IMR-90 (cell line): ENCODE measurements around the gene BCAS3. TPM values are rescaled to one million over a fixed set of nuclear protein-coding genes. Genes with fewer than 3 reads are reported as not detected.

Experiments
- ATAC-seq: fragments of 200-7000 bp; cut with Tn5 transposase; 2 replicates; pipeline ENCODE4 v1.9.1; 2020; ENCODE audit warnings: low read depth, mild to moderate bottlenecking, moderate library complexity
- BruUV-seq: library from RNA; stranded (reverse); fragments of 400-500 nt; replicated peaks from 2 replicates; lab custom pipeline; 2021; lab: Mats Ljungman, UMichigan
- CTCF ChIA-PET: fragments of 300-600 bp; formaldehyde crosslinking; extraction: SDS; loops from one replicate; lab custom pipeline; 2021; ENCODE audit warnings: antibody characterized with exemption; lab: Yijun Ruan, JAX
- POLR2A ChIA-PET: fragments of 300-600 bp; sonication (Branson Sonifier 250); formaldehyde crosslinking; loops from one replicate; lab custom pipeline; 2022; ENCODE audit warnings: antibody characterized with exemption; ENCODE audit not compliant: unreplicated experiment; lab: Charles Lee
- DNase-seq: peaks from one replicate; pipeline ENCODE4 v3.0.0; 2013
- H2AFZ ChIP-seq: replicated peaks from 2 replicates; pipeline ENCODE3; 2013; ENCODE audit warnings: low read length, mild to moderate bottlenecking; ENCODE audit not compliant: poor library complexity
- H2AK5ac ChIP-seq: 2 replicates; pipeline ENCODE4 v1.6.1; 2013; ENCODE audit warnings: low read depth, low read length, inconsistent platforms
- H2AK9ac ChIP-seq: replicated peaks from 2 replicates; pipeline ENCODE3; 2013; ENCODE audit warnings: mild to moderate bottlenecking, low read depth, low read length, moderate library complexity; ENCODE audit not compliant: poor library complexity
- H2BK120ac ChIP-seq: 2 replicates; pipeline ENCODE4 v1.6.1; 2013; ENCODE audit warnings: low read depth, low read length, inconsistent platforms
- H2BK15ac ChIP-seq: 3 replicates; pipeline ENCODE4 v1.6.1; 2013; ENCODE audit warnings: low read depth, low read length, inconsistent platforms
- H2BK20ac ChIP-seq: 2 replicates; pipeline ENCODE4 v1.6.1; 2013; ENCODE audit warnings: low read depth, mild to moderate bottlenecking, inconsistent platforms, low read length, moderate library complexity
- H2BK5ac ChIP-seq: 2 replicates; pipeline ENCODE4 v1.6.1; 2013; ENCODE audit warnings: mild to moderate bottlenecking, low read depth, low read length, inconsistent platforms; ENCODE audit not compliant: poor library complexity, severe bottlenecking
- H3K14ac ChIP-seq: replicated peaks from 2 replicates; pipeline ENCODE4 v1.6.1; 2013; ENCODE audit warnings: low read depth, low read length, inconsistent platforms
- H3K18ac ChIP-seq: 2 replicates; pipeline ENCODE4 v1.6.1; 2013; ENCODE audit warnings: low read depth, low read length, control low read depth
- H3K23ac ChIP-seq: 2 replicates; pipeline ENCODE4 v1.6.1; 2013; ENCODE audit warnings: low read depth, low read length, inconsistent platforms
- H3K27ac ChIP-seq: 2 replicates; pipeline ENCODE4 v1.5.1; 2013; ENCODE audit warnings: mild to moderate bottlenecking, control low read depth, low read length; ENCODE audit not compliant: insufficient read depth
- H3K27me3 ChIP-seq: 2 replicates; pipeline ENCODE4 v1.6.1; 2013; ENCODE audit warnings: low read length; ENCODE audit not compliant: control insufficient read depth, insufficient read depth
- H3K36me3 ChIP-seq: 2 replicates; pipeline ENCODE4 v1.6.1; 2013; ENCODE audit warnings: low read length, mixed read lengths; ENCODE audit not compliant: control insufficient read depth, insufficient read depth
- H3K4ac ChIP-seq: 2 replicates; pipeline ENCODE4 v1.6.1; 2013; ENCODE audit warnings: low read depth, low read length, inconsistent platforms
- H3K4me1 ChIP-seq: 2 replicates; pipeline ENCODE4 v1.6.1; 2013; ENCODE audit warnings: low read length, mixed read lengths; ENCODE audit not compliant: control insufficient read depth, insufficient read depth
- H3K4me2 ChIP-seq: 2 replicates; pipeline ENCODE4 v1.6.1; 2013; ENCODE audit warnings: low read depth, mild to moderate bottlenecking, control low read depth, low read length, moderate library complexity
- H3K4me3 ChIP-seq: 2 replicates; pipeline ENCODE4 v1.5.1; 2013; ENCODE audit warnings: low read depth, mild to moderate bottlenecking, control low read depth, low read length, moderate library complexity; ENCODE audit not compliant: insufficient read depth
- H3K56ac ChIP-seq: 2 replicates; pipeline ENCODE4 v1.6.1; 2013; ENCODE audit warnings: low read length, inconsistent platforms; ENCODE audit not compliant: insufficient read depth; ENCODE audit errors: extremely low read depth
- H3K79me1 ChIP-seq, 2 experiments: 2 replicates each; pipeline ENCODE4 v1.6.1; 2013; ENCODE audit warnings: low read length in 2 of 2, inconsistent platforms in 1 of 2, low read depth in 1 of 2
- H3K9ac ChIP-seq: 2 replicates; pipeline ENCODE4 v1.6.1; 2013; ENCODE audit warnings: low read depth, low read length, control low read depth
- H3K9me1 ChIP-seq: 2 replicates; pipeline ENCODE4 v1.6.1; 2013; ENCODE audit warnings: low read length, inconsistent platforms; ENCODE audit not compliant: insufficient read depth
- H3K9me3 ChIP-seq: 2 replicates; pipeline ENCODE4 v1.6.1; 2013; ENCODE audit warnings: low read length; ENCODE audit not compliant: control insufficient read depth, insufficient read depth
- H4K20me1 ChIP-seq: 2 replicates; pipeline ENCODE4 v1.6.1; 2013; ENCODE audit warnings: low read length, inconsistent platforms; ENCODE audit not compliant: insufficient read depth
- H4K5ac ChIP-seq: 2 replicates; pipeline ENCODE4 v1.6.1; 2013; ENCODE audit warnings: mild to moderate bottlenecking, low read depth, low read length, control low read depth
- H4K8ac ChIP-seq, 2 experiments: 2 replicates each; pipeline ENCODE4 v1.6.1; 2013; ENCODE audit warnings: low read depth in 2 of 2, low read length in 2 of 2, control low read depth in 1 of 2, inconsistent platforms in 1 of 2
- H4K91ac ChIP-seq: 2 replicates; pipeline ENCODE4 v1.6.1; 2013; ENCODE audit warnings: low read depth, low read length, inconsistent platforms; ENCODE audit not compliant: insufficient read depth
- BHLHE40 ChIP-seq: fragments of 150-350 bp; IDR thresholded peaks from 2 replicates; pipeline ENCODE4 v1.6.1; 2016; ENCODE audit warnings: mild to moderate bottlenecking, low read depth, low read length
- CHD1 ChIP-seq: IDR thresholded peaks from 2 replicates; pipeline ENCODE4 v1.6.1; 2012; ENCODE audit warnings: low read depth, low read length, improper control_type of control experiment
- FOS ChIP-seq: fragments of 150-350 bp; IDR thresholded peaks from 2 replicates; pipeline ENCODE4 v1.6.1; 2016; ENCODE audit warnings: low read depth, low read length
- RAD21 ChIP-seq: IDR thresholded peaks from 2 replicates; pipeline ENCODE4 v1.6.1; 2012; ENCODE audit warnings: low read length, improper control_type of control experiment
- RCOR1 ChIP-seq: IDR thresholded peaks from 2 replicates; pipeline ENCODE4 v1.6.1; 2012; ENCODE audit warnings: mild to moderate bottlenecking, low read length, improper control_type of control experiment; ENCODE audit not compliant: insufficient replicate concordance
- RFX5 ChIP-seq: IDR thresholded peaks from 2 replicates; pipeline ENCODE4 v1.8.0; 2012; ENCODE audit warnings: low read depth, mild to moderate bottlenecking, low read length, moderate library complexity
- dilution Hi-C: fragments of 300-500 bp; cut with HindIII; formaldehyde crosslinking; loops from one replicate; pipeline ENCODE4 v1.14.3; 2018; ENCODE audit warnings: low sequenced_read_pairs; ENCODE audit not compliant: unreplicated experiment
- in situ Hi-C: fragments of 300-500 bp; cut with MboI; formaldehyde crosslinking; loops from 3 replicates; pipeline ENCODE4 v1.14.3; 2019; ENCODE audit warnings: low sequenced_read_pairs, inconsistent platforms, mixed read lengths
- intact Hi-C: fragments of 100-400 bp; cut with micrococcal nuclease; formaldehyde crosslinking; loops from 2 replicates; pipeline ENCODE4 v1.10.0; 2022
- polyA plus RNA-seq, 3 experiments: library from polyadenylated mRNA; depleted of rRNA; stranded (reverse); fragments of >200 nt; gene quantifications; 2 replicates each; pipeline ENCODE4 v1.2.3, GENCODE V29; 2012; ENCODE audit warnings: low replicate concordance in 1 of 3
- total RNA-seq: library from RNA; depleted of rRNA; stranded (reverse); fragments of >200 nt; gene quantifications from 2 replicates; pipeline ENCODE4 v1.2.3, GENCODE V29; 2012
- TF ChIP-seq, protein P1 (sequence below): fragments of 150-350 bp; IDR thresholded peaks from 2 replicates; pipeline ENCODE4 v1.6.1; 2017; ENCODE audit warnings: mild to moderate bottlenecking, antibody characterized with exemption, low read length, low read depth
- TF ChIP-seq, protein P2 (sequence below): conservative IDR thresholded peaks from 2 replicates; pipeline ENCODE4 v1.5.1; 2012; ENCODE audit warnings: mild to moderate bottlenecking, low read depth, low read length, improper control_type of control experiment

BCAS3 gene
- total and polyA plus RNA-seq, 2 of the 4 experiments (the other 2 are of a cell fraction): 6.3 to 27.1 TPM

DNA sequence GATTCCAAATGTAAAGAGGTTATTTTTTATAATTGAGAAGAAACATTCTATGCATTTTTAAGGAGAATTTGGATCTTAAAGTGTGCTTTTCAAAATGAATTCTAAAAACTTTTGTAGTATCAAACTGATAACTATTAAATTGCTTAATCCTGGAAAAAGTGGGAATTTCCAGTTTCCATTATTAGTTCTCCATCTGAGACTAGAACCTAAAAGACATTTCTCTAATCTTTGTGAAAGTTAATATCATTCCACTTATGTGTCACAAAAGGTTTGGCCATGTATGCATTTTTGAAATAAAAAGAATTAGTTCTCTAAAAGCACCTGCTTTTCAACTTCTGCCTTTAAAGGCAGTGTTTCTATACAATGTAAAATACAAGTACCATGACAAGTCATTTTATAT, 155.0 kb downstream of the BCAS3 start:
- no peak overlapping the region for H3K56ac ChIP-seq
- no peak overlapping the region for H2AK9ac ChIP-seq
- no peak overlapping the region for H3K27ac ChIP-seq
- H2BK20ac ChIP-seq: no peak overlapping the region
- POLR2A ChIA-PET: no interaction called here
- no peak overlapping the region for H2BK5ac ChIP-seq
- no TSS peak for BruUV-seq
- no peaks in the 10 kb centered on the region for H3K4me1 ChIP-seq
- dilution Hi-C loops (no loop called here), in situ Hi-C loops (no loop called here), intact Hi-C loops (no loop called here)
- H3K18ac ChIP-seq: no peak overlapping the region
- no peaks in the 10 kb centered on the region for H3K27me3 ChIP-seq
- H3K4ac ChIP-seq: no peak overlapping the region
- H4K20me1 ChIP-seq: no peaks in the 10 kb centered on the region
- H3K9me1 ChIP-seq: no peaks in the 10 kb centered on the region
- H4K8ac ChIP-seq: no peak overlapping the region
- CTCF ChIA-PET: no interaction called here
- H2AK5ac ChIP-seq: no peak overlapping the region
- no peak overlapping the region for H4K91ac ChIP-seq
- no peak overlapping the region for H4K5ac ChIP-seq
- H3K36me3 ChIP-seq: no peaks in the 10 kb centered on the region
- H3K9ac ChIP-seq: no peak overlapping the region
- no peak overlapping the region for H3K4me3 ChIP-seq
- H3K4me2 ChIP-seq: no peak overlapping the region
- DNase-seq (no peak), ATAC-seq (no peak)
- H2BK15ac ChIP-seq: no peak overlapping the region
- H2BK120ac ChIP-seq: no peak overlapping the region
- no peaks in the 10 kb centered on the region for H3K9me3 ChIP-seq
- H2AFZ ChIP-seq: no peak overlapping the region
- no peak overlapping the region for H3K23ac ChIP-seq
- TF ChIP-seq, protein P1, sequence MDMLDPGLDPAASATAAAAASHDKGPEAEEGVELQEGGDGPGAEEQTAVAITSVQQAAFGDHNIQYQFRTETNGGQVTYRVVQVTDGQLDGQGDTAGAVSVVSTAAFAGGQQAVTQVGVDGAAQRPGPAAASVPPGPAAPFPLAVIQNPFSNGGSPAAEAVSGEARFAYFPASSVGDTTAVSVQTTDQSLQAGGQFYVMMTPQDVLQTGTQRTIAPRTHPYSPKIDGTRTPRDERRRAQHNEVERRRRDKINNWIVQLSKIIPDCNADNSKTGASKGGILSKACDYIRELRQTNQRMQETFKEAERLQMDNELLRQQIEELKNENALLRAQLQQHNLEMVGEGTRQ: no peak
- TF ChIP-seq RCOR1 (no peak), BHLHE40 (no peak), RAD21 (no peak), CHD1 (no peak), RFX5 (no peak), FOS (no peak)
- TF ChIP-seq, protein P2, sequence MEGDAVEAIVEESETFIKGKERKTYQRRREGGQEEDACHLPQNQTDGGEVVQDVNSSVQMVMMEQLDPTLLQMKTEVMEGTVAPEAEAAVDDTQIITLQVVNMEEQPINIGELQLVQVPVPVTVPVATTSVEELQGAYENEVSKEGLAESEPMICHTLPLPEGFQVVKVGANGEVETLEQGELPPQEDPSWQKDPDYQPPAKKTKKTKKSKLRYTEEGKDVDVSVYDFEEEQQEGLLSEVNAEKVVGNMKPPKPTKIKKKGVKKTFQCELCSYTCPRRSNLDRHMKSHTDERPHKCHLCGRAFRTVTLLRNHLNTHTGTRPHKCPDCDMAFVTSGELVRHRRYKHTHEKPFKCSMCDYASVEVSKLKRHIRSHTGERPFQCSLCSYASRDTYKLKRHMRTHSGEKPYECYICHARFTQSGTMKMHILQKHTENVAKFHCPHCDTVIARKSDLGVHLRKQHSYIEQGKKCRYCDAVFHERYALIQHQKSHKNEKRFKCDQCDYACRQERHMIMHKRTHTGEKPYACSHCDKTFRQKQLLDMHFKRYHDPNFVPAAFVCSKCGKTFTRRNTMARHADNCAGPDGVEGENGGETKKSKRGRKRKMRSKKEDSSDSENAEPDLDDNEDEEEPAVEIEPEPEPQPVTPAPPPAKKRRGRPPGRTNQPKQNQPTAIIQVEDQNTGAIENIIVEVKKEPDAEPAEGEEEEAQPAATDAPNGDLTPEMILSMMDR: no peak
- H3K79me1 ChIP-seq: no peaks in the 10 kb centered on the region
- H3K14ac ChIP-seq: no peak overlapping the region
